Renal cortex interstitium (tissue), 11 donors: ENCODE measurements around the gene UQCRHL. TPM values are rescaled to one million over a fixed set of nuclear protein-coding genes. Genes with fewer than 3 reads are reported as not detected.

Experiments used
- DNase-seq, 11 donors: peaks; one replicate each; pipeline ENCODE4 v3.0.0-alpha.2; 2013; ENCODE audit warnings: low read depth in 9 of 11, low spot score in 4 of 11; ENCODE audit errors: extremely low read depth in 1 of 11
- polyA plus RNA-seq, 3 donors: library from polyadenylated mRNA; unstranded; fragments of 120-200 nt; gene quantifications; one replicate each; pipeline ENCODE4 v1.2.1, GENCODE V29; 2013; ENCODE audit not compliant: insufficient read length in 3 of 3

Gene UQCRHL
- polyA plus RNA-seq, 3 donors, result 1.5 to 2.8 (median 1.7) TPM

DNA sequence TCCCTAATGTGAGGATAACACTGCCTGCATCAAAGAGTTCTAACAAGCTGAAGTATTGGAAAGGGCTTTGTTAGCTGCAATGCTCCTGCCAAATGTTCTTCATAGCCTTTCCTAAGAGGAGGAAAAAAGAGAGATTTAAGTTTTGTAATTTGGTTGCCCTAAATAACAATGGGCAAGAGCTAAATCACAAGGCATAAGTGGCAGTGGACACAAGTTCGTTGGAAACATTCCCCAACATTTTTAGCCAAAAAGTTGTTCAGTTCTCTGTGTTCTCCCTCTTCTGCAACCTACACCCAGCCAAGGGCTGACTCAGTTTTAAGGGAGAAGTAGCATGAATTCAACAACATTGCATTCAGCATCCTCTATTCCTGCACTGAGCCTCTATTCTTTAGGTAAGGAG, 2.6 kb upstream of the UQCRHL start:
- no peak for DNase-seq

GRCh38 chr1:15808955-15809354, 1.5 kb upstream of the UQCRHL start:
- DNase-seq, result no peak

DNA sequence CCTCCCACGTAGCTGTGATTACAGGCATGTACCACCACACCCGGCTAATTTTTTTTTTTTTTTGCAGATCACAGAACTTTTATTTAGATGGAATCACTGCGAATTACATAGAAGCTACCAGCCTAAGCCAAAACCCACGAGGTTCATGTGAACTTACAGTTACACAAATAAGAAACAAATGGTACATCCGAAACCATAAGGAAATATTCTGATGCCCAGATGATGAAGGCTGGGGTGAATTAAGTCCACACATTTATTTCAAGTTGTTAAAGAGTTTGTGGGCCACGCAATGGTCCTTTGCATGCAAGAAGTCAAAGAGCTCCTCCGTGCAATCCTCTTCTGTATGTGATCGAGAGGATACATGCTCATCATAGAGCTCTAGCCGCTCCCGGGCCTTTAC, 328 bp downstream of the UQCRHL start:
- no peak for DNase-seq

DNA sequence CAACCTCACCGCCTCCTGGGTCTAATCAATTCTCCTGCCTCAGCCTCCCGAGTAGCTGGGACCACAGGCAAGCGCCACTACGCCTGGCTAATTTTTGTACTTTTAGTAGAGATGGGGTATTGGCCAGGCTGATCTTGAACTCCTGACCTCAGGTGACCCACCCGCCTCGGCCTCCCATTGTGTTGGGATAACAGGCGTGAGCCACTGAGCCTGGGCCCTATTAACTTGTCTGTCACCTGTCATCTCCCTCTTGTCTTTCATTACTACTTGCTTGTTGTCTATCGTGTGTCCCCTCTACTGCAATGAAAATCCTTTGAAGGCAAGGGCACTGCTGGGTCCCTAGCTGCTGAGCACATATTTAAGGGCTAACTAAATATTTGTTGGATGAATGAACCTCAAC, 3.4 kb downstream of the UQCRHL start:
- DNase-seq, result no peak

DNA sequence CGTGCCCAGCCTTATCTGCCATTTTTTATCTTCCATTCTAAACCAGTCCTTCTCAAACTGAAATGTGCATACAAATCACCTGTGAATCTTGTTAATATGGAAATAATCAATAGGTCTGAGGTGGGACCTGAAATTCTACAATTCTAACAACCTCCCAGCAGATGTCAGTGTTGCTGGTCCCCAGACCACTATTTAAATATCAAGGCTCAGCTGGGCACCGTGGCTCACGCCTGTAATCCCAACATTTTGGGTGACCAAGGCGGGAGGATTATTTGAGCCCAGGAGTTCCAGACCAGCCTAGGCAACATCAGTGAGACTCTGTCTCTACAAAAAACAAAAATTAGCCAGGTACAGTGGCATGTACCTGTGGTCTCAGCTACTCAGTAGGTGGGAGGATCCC, 4.1 kb downstream of the UQCRHL start:
- DNase-seq, result no peak

GRCh38 chr1:15802234-15802965, 5.0 kb downstream of the UQCRHL start:
- no peak for DNase-seq

- peak; percentile 50 to 77 (median 61) for DNase-seq
Observed at GRCh38 chr1:15799928-15800835, 7.3 kb downstream of the UQCRHL start.

DNA sequence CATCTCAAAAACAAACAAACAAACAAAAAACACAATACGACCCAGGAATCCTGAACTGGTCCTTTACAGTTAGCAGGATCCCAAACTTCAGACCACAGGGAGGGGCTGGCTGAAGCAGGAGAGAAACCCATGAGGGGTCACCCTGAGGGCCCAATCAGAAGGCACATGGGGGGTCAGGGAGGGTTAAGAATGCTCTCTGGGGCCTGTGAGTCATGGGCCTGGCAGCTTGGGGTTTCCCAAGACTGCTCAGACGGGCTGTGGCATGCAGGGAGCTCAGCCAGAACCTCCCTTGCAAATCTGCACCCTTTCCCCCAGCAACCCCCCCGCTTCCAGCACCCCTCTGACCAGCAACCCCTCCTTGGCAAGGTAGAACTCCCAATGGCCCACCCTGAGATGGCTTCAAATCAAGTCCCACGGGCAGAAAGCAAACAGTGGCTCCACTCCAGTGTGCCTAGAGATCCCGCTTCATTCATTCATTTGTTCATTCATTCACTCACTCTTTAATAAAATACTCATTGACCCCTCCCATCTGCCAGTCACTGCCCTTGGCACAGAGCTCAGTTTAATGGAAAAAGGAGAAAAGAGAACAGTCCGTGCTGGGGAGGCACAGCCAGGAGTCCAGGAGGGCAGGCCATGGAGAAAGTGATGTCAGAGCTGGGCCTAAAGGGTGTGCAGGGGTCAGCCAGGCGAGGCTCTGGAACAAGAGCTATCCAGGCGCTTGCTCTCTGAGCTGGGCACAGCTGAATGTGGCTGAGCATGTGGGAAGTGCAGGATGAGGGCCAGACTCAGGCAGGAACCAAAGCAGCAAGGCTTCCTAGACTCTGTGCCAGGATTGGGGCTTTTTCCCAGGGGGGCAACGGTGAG, 8.2 kb downstream of the UQCRHL start:
- DNase-seq, result no peak

DNA sequence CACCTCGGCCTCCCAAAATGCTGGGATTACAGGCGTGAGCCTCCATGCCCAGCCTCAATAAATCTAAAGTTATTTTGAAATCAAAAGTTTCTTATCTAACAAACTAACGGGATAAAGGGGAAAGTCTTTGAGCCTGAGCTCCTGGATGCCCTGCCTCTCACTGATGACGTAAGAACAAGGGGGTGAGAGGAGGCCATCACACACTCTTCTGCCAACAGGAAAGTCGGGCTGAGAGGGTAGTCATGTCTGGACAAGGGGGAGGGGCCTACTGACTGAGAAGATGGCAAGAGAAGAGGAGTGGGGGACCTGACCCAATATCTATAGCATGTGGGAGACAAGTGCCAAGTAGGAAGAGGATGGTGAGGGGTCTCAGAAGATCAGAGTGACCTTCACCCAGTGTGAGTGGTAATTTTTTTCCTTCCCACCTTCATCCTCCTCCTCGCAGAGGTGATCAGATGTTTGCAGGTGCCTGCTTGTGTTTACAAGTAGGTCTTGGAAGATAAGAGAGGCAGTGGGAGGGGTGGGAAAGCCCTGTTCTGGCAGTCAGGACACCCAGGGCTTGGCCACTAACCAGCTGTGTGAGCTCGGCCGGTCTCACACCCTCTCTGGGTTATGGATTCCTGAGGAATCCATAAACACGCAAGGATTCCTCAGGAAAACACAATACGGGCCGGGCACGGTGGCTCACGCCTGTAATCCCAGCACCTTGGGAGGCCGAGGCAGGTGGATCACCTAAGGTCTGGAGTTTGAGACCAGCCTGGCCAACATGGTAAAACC, 9.6 kb downstream of the UQCRHL start:
- no peak for DNase-seq

GRCh38 chr1:15796086-15796462, 11.4 kb downstream of the UQCRHL start:
- no peak for DNase-seq

DNA sequence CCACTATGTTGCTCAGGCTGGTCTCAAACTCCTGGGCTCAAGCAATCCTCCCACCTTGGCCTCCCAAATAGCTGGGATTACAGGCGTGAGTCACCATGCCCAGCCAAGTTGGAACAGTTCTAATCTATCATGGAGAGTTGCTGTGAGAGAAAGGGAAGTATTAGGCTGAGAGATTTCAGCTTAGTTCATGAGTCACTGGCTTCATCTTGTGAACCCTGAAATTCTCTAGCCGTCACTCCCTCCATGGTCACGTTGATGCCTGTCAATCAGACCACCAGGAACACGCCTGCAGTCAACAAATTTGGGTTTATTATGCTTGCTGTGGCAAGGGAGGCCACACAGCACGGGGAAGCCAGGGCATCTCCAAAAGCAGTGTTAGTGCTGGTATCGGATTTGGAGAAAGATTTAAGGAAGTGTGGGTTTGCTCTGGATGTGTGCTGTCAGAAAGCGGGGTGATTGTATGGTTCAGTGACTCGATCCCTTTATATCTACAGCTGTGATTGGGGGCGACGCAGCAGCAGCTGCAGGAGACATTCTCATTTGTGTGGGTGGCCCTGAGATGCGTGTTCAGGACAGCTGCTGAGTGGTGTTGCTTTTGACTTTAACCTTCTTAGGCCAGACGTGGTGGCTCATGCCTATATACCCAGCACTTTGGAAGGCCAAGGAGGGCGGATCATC, 18.7 kb downstream of the UQCRHL start:
- DNase-seq, result no peak

DNA sequence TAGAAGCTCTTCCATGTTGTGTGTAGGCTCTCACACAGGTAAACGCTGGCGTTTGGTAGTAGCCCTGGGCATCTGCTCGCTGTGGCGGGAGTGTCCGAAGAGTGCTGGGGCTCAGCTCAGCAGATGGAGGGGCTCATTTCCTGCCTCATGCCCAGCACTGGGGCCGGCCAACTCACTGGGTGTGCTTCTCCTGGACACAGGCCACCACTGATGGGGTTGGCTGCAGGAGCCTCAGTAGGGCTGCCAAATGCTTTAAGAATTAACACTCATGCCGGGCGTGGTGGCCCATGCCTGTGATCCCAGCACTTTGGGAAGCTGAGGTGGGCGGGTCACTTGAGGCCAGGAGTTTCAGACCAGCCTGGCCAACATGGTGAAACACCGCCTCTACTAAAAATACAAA, 20.9 kb downstream of the UQCRHL start:
- no peak for DNase-seq

GRCh38 chr1:15785683-15786082, 21.8 kb downstream of the UQCRHL start:
- DNase-seq, result no peak

DNA sequence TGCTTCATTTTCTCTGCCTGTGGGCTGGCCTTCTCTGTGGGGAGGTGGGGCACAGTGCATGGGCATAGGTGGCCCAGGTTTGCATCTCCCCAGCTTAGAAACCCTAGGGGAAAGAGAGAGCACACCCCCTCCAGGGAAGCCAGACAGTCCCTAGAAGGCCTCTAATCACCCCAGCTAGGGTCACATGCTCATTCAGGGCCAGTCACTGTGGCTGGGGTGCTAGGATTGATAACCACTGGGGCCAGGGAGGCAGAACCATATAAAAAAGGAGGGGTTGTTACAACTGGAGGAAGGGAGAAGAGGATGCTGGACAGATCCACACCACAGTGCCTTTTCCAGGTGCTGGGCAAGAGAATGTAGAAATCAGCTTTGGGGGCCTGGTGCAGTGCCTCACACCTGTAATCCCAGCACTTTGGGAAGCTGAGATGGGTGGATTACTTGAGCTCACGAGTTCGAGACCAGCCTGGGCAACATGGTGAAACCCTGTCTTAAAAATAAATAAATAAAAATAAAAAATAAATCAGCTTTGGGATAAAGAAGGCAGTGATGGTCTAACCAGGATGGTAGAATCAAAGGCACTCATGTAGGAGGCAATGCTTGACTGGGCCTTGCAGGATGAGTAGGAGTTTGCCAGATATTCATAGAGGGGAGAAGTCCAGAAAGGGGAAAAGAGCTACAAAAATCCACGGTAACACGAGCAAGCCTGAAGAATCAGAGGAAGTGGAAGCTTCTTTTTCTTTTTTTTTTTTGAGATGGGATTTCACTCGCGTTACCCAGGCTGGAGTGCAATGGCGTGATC, 29.3 kb downstream of the UQCRHL start:
- DNase-seq, result no peak

DNA sequence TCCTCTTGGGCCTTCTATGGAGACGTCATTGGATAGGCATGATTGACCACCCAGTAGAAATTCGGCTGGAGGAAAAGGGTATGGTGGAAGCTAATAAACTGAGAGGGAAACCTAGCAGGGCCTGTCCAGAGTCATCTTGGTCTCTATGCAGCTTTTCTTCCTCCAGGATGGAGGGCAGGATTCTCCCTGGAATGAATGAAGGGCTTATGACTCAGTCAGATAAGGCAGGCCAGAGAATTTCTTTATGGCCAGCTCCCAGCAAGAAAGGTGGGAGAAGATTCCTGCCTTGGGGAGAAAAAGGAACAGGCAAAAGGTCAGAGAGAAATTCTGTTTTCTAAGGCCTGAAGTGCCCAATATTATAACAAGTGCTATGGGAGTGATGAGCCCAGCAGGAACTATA, 31.7 kb downstream of the UQCRHL start:
- DNase-seq, result no peak

DNA sequence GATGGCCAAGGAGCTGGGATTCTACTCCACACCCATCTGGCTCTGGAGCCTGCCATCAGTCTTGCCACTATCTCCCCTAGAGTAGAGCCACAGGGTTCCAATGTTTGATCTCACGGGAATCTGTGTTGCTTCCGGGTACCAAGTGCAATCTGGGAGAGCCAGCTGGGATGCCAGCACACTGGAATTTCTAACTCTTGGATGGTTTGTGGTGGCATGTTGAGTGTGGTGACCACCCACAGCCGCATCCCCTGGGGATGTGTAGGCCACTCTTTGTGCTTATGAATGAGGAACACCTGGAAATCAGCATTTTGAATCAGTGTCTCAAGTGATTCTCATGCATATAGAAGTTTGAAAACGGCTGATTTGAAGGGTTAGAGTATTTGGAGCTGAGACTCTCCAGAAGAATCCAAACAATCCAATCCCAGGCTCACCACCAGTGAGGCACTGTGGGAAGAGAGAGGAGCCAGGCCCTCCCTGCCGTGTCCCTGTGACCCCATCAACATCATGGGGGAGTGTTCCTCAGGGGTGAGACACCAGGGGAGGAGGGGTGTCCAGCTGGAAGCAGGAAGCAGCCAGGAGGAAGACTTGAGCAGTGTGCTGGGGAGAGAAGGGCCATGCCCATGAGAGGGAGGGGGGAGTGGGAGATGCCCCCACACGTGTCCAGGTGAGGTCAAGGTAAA, 35.5 kb downstream of the UQCRHL start:
- DNase-seq, result no peak
